Hematopoietic multipotent progenitor cell treated with erythropoietin and hydrocortisone succinate and interleukin-3 and kit ligand, for 6 days (in vitro differentiated cells): Measurements from ENCODE around the gene EPB41L4B.

Experiments
- DNase-seq: peaks from one replicate; pipeline ENCODE4 v3.0.0-alpha.2; 2015

EPB41L4B gene

GRCh38 chr9:109319626-109320241 lies 1.1 kb downstream of the EPB41L4B start:
- DNase-seq = no peak

- no peak for DNase-seq
Observed at GRCh38 chr9:109319017-109319625, 1.7 kb downstream of the EPB41L4B start.

GRCh38 chr9:109317979-109318741 lies 2.7 kb downstream of the EPB41L4B start:
- DNase-seq = no peak

- no peak for DNase-seq
Observed at GRCh38 chr9:109317311-109317978, 3.4 kb downstream of the EPB41L4B start.

- DNase-seq = no peak
Observed at GRCh38 chr9:109316207-109316640, 4.6 kb downstream of the EPB41L4B start.

GRCh38 chr9:109315480-109316206 lies 5.2 kb downstream of the EPB41L4B start:
- DNase-seq = peak; percentile 55

GRCh38 chr9:109314011-109314531 lies 6.8 kb downstream of the EPB41L4B start:
- no peak for DNase-seq

- no peak for DNase-seq
Observed at GRCh38 chr9:109313351-109313750, 7.5 kb downstream of the EPB41L4B start.

- DNase-seq = no peak
Observed at GRCh38 chr9:109312783-109313182, 8.1 kb downstream of the EPB41L4B start.

- DNase-seq = no peak
Observed at GRCh38 chr9:109311731-109312130, 9.1 kb downstream of the EPB41L4B start.

GRCh38 chr9:109311286-109311685 lies 9.6 kb downstream of the EPB41L4B start:
- no peak for DNase-seq

GRCh38 chr9:109310486-109310901 lies 10.4 kb downstream of the EPB41L4B start:
- DNase-seq = no peak

GRCh38 chr9:109309282-109309681 lies 11.6 kb downstream of the EPB41L4B start:
- no peak for DNase-seq

GRCh38 chr9:109307380-109308240 lies 13.2 kb downstream of the EPB41L4B start:
- no peak for DNase-seq

- DNase-seq = no peak
Observed at GRCh38 chr9:109305801-109306200, 15.1 kb downstream of the EPB41L4B start.

- DNase-seq = no peak
Observed at GRCh38 chr9:109304347-109304746, 16.5 kb downstream of the EPB41L4B start.

GRCh38 chr9:109303900-109304299 lies 17.0 kb downstream of the EPB41L4B start:
- no peak for DNase-seq

GRCh38 chr9:109302606-109303005 lies 18.3 kb downstream of the EPB41L4B start:
- DNase-seq = no peak

GRCh38 chr9:109301012-109301411 lies 19.8 kb downstream of the EPB41L4B start:
- DNase-seq = no peak

GRCh38 chr9:109299891-109300290 lies 21.0 kb downstream of the EPB41L4B start:
- DNase-seq = no peak

- DNase-seq = no peak
Observed at GRCh38 chr9:109297899-109298298, 23.0 kb downstream of the EPB41L4B start.
